WTC11 (cell line): ENCODE measurements around the gene TM7SF3.

Experiments
- CREB1 ChIP-seq: sonication (generic); formaldehyde crosslinking; IDR thresholded peaks from 2 replicates; pipeline ENCODE4 v1.8.0; 2023; ENCODE audit warnings: mild to moderate bottlenecking, missing genetic modification reagents
- NFYB ChIP-seq: sonication (generic); formaldehyde crosslinking; conservative IDR thresholded peaks from 2 replicates; pipeline ENCODE4 v1.8.0; 2022; ENCODE audit warnings: low read depth, missing genetic modification reagents
- SMAD3 ChIP-seq: sonication (generic); formaldehyde crosslinking; IDR thresholded peaks from 2 replicates; pipeline ENCODE4 v1.8.0; 2022; ENCODE audit warnings: missing genetic modification reagents, mild to moderate bottlenecking, borderline replicate concordance
- TCF7 ChIP-seq: sonication (generic); formaldehyde crosslinking; IDR thresholded peaks from 2 replicates; pipeline ENCODE4 v1.8.0; 2022; ENCODE audit warnings: mild to moderate bottlenecking, low read depth, missing genetic modification reagents, moderate library complexity
- ZNF317 ChIP-seq: sonication (generic); formaldehyde crosslinking; IDR thresholded peaks from 2 replicates; pipeline ENCODE4 v1.8.1; 2023; ENCODE audit warnings: low read depth, mild to moderate bottlenecking, moderate library complexity, missing genetic modification reagents, borderline replicate concordance
- ZNF416 ChIP-seq: fragments of 250-450 bp; sonication (Bioruptor Pico); IDR thresholded peaks from 2 replicates; pipeline ENCODE4 v1.9.0; 2021; ENCODE audit warnings: mild to moderate bottlenecking, inconsistent platforms
- TF ChIP-seq, protein P1 (sequence below): fragments of 200-600 bp; IDR thresholded peaks from 2 replicates; pipeline ENCODE4 v1.8.0; 2022; ENCODE audit warnings: antibody characterized with exemption
- TF ChIP-seq, protein P2 (sequence below): fragments of 250-450 bp; sonication (Bioruptor Pico); IDR thresholded peaks from 2 replicates; pipeline ENCODE4 v2.1.2; 2022; ENCODE audit warnings: mild to moderate bottlenecking, moderate library complexity

DNA sequence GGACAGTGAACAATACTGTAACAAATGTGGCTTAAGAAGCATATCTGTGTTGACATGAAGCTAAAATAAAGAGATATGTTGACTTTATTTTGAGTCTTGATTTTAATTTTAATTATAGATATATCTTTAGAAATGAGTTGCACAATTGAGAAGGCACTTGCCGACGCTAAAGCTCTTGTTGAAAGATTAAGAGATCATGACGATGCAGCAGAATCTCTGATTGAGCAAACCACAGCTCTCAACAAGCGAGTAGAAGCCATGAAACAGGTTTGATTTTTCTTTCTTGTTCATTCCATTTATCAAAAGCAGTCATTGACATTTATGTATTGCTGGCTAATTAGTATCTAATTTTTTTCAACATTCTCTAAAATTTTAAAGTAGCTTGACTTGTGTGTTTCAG is 60.2 kb downstream of the TM7SF3 start:
- TF ChIP-seq CREB1 (CRISPR knock-in tag) (no peak), ZNF416 (CRISPR knock-in tag) (no peak), ZNF317 (CRISPR knock-in tag) (no peak), TCF7 (CRISPR knock-in tag) (no peak), SMAD3 (CRISPR knock-in tag) (no peak), NFYB (CRISPR knock-in tag) (no peak)
- TF ChIP-seq, protein P1, sequence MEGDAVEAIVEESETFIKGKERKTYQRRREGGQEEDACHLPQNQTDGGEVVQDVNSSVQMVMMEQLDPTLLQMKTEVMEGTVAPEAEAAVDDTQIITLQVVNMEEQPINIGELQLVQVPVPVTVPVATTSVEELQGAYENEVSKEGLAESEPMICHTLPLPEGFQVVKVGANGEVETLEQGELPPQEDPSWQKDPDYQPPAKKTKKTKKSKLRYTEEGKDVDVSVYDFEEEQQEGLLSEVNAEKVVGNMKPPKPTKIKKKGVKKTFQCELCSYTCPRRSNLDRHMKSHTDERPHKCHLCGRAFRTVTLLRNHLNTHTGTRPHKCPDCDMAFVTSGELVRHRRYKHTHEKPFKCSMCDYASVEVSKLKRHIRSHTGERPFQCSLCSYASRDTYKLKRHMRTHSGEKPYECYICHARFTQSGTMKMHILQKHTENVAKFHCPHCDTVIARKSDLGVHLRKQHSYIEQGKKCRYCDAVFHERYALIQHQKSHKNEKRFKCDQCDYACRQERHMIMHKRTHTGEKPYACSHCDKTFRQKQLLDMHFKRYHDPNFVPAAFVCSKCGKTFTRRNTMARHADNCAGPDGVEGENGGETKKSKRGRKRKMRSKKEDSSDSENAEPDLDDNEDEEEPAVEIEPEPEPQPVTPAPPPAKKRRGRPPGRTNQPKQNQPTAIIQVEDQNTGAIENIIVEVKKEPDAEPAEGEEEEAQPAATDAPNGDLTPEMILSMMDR = no peak
- TF ChIP-seq, protein P2, sequence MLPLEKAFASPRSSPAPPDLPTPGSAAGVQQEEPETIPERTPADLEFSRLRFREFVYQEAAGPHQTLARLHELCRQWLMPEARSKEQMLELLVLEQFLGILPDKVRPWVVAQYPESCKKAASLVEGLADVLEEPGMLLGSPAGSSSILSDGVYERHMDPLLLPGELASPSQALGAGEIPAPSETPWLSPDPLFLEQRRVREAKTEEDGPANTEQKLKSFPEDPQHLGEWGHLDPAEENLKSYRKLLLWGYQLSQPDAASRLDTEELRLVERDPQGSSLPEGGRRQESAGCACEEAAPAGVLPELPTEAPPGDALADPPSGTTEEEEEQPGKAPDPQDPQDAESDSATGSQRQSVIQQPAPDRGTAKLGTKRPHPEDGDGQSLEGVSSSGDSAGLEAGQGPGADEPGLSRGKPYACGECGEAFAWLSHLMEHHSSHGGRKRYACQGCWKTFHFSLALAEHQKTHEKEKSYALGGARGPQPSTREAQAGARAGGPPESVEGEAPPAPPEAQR (CRISPR knock-in tag) = no peak
